Liver (tissue), 9 donors: ENCODE measurements around the gene RELN. TPM values are rescaled to one million over a fixed set of nuclear protein-coding genes. Genes with fewer than 3 reads are reported as not detected.

Experiments
- DNase-seq: peaks from one replicate; pipeline ENCODE4 v3.0.0-alpha.2; 2017; ENCODE audit warnings: low spot score
- H3K27ac ChIP-seq, 2 donors: one replicate each; pipeline ENCODE4 v1.7.0; 2013; ENCODE audit warnings: inconsistent platforms in 2 of 2, low read length in 2 of 2, control low read depth in 1 of 2, low read depth in 1 of 2, mild to moderate bottlenecking in 1 of 2
- H3K27me3 ChIP-seq, 4 donors: one replicate each; pipeline versions ENCODE4 v1.6.1 to v1.7.0; 2013; ENCODE audit warnings: low read length in 3 of 4, inconsistent platforms in 1 of 4, mild to moderate bottlenecking in 1 of 4, moderate library complexity in 1 of 4; ENCODE audit not compliant: control insufficient read depth in 4 of 4, insufficient read depth in 4 of 4
- H3K36me3 ChIP-seq, 4 donors: one replicate each; pipeline versions ENCODE4 v1.6.1 to v1.7.0; 2013; ENCODE audit warnings: low read length in 3 of 4, mild to moderate bottlenecking in 3 of 4, low read depth in 1 of 4, moderate library complexity in 1 of 4; ENCODE audit not compliant: control insufficient read depth in 4 of 4, insufficient read depth in 3 of 4
- H3K4me1 ChIP-seq, 4 donors: one replicate each; pipeline versions ENCODE4 v1.6.1 to v1.7.0; 2013; ENCODE audit warnings: low read length in 3 of 4, mild to moderate bottlenecking in 3 of 4, moderate library complexity in 1 of 4; ENCODE audit not compliant: control insufficient read depth in 4 of 4, insufficient read depth in 4 of 4
- H3K4me3 ChIP-seq, 3 donors: one replicate each; pipeline versions ENCODE4 v1.6.1 to v1.7.0; 2013; ENCODE audit warnings: low read length in 3 of 3, control low read depth in 1 of 3, low read depth in 1 of 3, mild to moderate bottlenecking in 1 of 3
- H3K9ac ChIP-seq, 2 donors: one replicate each; pipeline ENCODE4 v1.7.0; 2013; ENCODE audit warnings: low read length in 2 of 2, mild to moderate bottlenecking in 2 of 2, moderate library complexity in 2 of 2, control low read depth in 1 of 2, low read depth in 1 of 2
- H3K9me3 ChIP-seq, 4 donors: one replicate each; pipeline versions ENCODE4 v1.6.1 to v1.7.0; 2013; ENCODE audit warnings: low read length in 3 of 4; ENCODE audit not compliant: control insufficient read depth in 4 of 4
- ATF3 ChIP-seq: IDR thresholded peaks from 2 replicates; pipeline ENCODE4 v1.6.1; 2016; ENCODE audit warnings: antibody characterized with exemption
- CTCF ChIP-seq: fragments of 150-350 bp; IDR thresholded peaks from 2 replicates; pipeline ENCODE4 v1.5.1; 2017; ENCODE audit warnings: improper control_type of control experiment, low read depth, low read length; ENCODE audit not compliant: missing input control
- FOXA1 ChIP-seq: IDR thresholded peaks from 2 replicates; pipeline ENCODE4 v1.6.1; 2016; ENCODE audit warnings: antibody characterized with exemption
- FOXA2 ChIP-seq: IDR thresholded peaks from 2 replicates; pipeline ENCODE4 v1.6.1; 2016; ENCODE audit warnings: antibody characterized with exemption
- GABPA ChIP-seq, 2 donors: IDR thresholded peaks in 1 of 2; conservative IDR thresholded peaks in 1 of 2; 2 replicates each; pipeline ENCODE4 v1.6.1; 2016; ENCODE audit warnings: antibody characterized with exemption in 2 of 2, mild to moderate bottlenecking in 1 of 2, moderate library complexity in 1 of 2
- HNF4A ChIP-seq, 2 donors: conservative IDR thresholded peaks; 2 replicates each; pipeline ENCODE4 v1.6.1; 2016; ENCODE audit warnings: antibody characterized with exemption in 2 of 2, mild to moderate bottlenecking in 2 of 2
- HNF4G ChIP-seq: IDR thresholded peaks from 2 replicates; pipeline ENCODE4 v1.6.1; 2016; ENCODE audit warnings: antibody characterized with exemption
- MAX ChIP-seq: IDR thresholded peaks from 2 replicates; pipeline ENCODE4 v1.6.1; 2016; ENCODE audit warnings: antibody characterized with exemption
- RXRA ChIP-seq, 2 donors: IDR thresholded peaks; 2 replicates each; pipeline ENCODE4 v1.6.1; 2017 to 2018; ENCODE audit warnings: antibody characterized with exemption in 2 of 2, mild to moderate bottlenecking in 1 of 2
- SP1 ChIP-seq: IDR thresholded peaks from 2 replicates; pipeline ENCODE4 v1.6.1; 2018; ENCODE audit warnings: antibody characterized with exemption, mild to moderate bottlenecking
- TAF1 ChIP-seq: conservative IDR thresholded peaks from 2 replicates; pipeline ENCODE4 v1.6.1; 2016; ENCODE audit warnings: antibody characterized with exemption, mild to moderate bottlenecking
- ZBTB33 ChIP-seq: IDR thresholded peaks from 2 replicates; pipeline ENCODE4 v1.6.1; 2016; ENCODE audit warnings: antibody characterized with exemption
- WGBS: extraction: QIAGEN DNeasy Blood & Tissue Kit; methylation state at CpG from one replicate; pipeline ENCODE4 v1.1.7; 2013; 5-methylcytosine and 5-hydroxymethylcytosine counted together
- polyA plus RNA-seq, 2 donors: library from polyadenylated mRNA; stranded (reverse) in 1 of 2; unstranded in 1 of 2; fragments of 200-250 nt in 1 of 2; fragments of >200 nt in 1 of 2; fragmentation: Nextera tagmentation in 1 of 2; extraction: Ambion mirVana in 1 of 2; gene quantifications; one replicate each; pipeline versions ENCODE4 v1.2.1 to v1.2.3, GENCODE V29; 2013 to 2015
- total RNA-seq, 2 donors: library from RNA; depleted of rRNA; stranded (reverse); fragments of >200 nt; gene quantifications; one replicate each; pipeline ENCODE4 v1.2.3, GENCODE V29; 2014
- donor health status: healthy.
- donor health status: healthy.
- donor health status: healthy.
- donor health status: healthy.
- donor health status: healthy.

The RELN gene
- total and polyA plus RNA-seq, 4 donors, result 10.0 to 69.8 (median 28.4) TPM

GRCh38 chr7:103632005-103632639 lies 357.3 kb downstream of the RELN start:
- TF ChIP-seq FOXA2 (no peak), GABPA (IDR thresholded peaks at IDR 0.05 in 1 of 2, conservative IDR thresholded peaks at IDR 0.05 in 1 of 2) (no peak), SP1 (no peak), HNF4A (conservative IDR thresholded peaks at IDR 0.05) (no peak), CTCF (no peak), FOXA1 (no peak), RXRA (IDR thresholded peaks at IDR 0.05) (no peak), ATF3 (no peak), HNF4G (no peak)
- no peaks in the 10 kb centered on the region for H3K4me1 ChIP-seq
- 56% methylated on average over 5 of the region's 5 CpGs for WGBS

GRCh38 chr7:103630318-103630717 lies 359.1 kb downstream of the RELN start:
- WGBS, result 97% methylated on average over 2 of the region's 2 CpGs
- no peak overlapping the region for H3K27ac ChIP-seq
- no peak overlapping the region for H3K4me3 ChIP-seq

More at GRCh38 chr7:103632005-103632639, 357.3 kb downstream of the RELN start:
- no peak overlapping the region for H3K4me3 ChIP-seq
- H3K27ac ChIP-seq, result no peak overlapping the region
- H3K27me3 ChIP-seq, result no peaks in the 10 kb centered on the region
- H3K9ac ChIP-seq, result no peak overlapping the region
- no peaks in the 10 kb centered on the region for H3K9me3 ChIP-seq
- DNase-seq, result no peak
- no peaks in the 10 kb centered on the region for H3K36me3 ChIP-seq

More at GRCh38 chr7:103630318-103630717, 359.1 kb downstream of the RELN start:
- DNase-seq, result no peak
- Histone ChIP-seq H3K27me3 (no peaks in the 10 kb centered on the region), H3K9ac (no peak overlapping the region), H3K4me1 (no peaks in the 10 kb centered on the region), H3K9me3 (no peaks in the 10 kb centered on the region), H3K36me3 (no peaks in the 10 kb centered on the region)
- no peak for TF ChIP-seq FOXA2
- no peak for TF ChIP-seq SP1
- TF ChIP-seq HNF4G, result no peak
- no peak for TF ChIP-seq ZBTB33
- TF ChIP-seq CTCF, result no peak
- TF ChIP-seq TAF1, result no peak
- no peak for TF ChIP-seq MAX
- TF ChIP-seq FOXA1, result no peak
